Activated naive CD8-positive, alpha-beta T cell treated with anti-CD3 and anti-CD28 coated beads, Interleukin-2, amount 50 U/mL, for 24 hours (primary cell): ENCODE results near the gene GAS2L1.

Source experiments
- ATAC-seq: fragments of 150-1000 bp; cut with Tn5 transposase; one replicate; pipeline ENCODE4 v1.10.0; 2021
- DNase-seq: peaks from one replicate; pipeline ENCODE4 v3.0.0; 2021
- H3K27ac Mint-ChIP-seq: one replicate; pipeline ENCODE4 v1.8.0; 2021; ENCODE audit warnings: mild to moderate bottlenecking, mixed read lengths
- H3K27me3 Mint-ChIP-seq: one replicate; pipeline ENCODE4 v1.8.0; 2021; ENCODE audit warnings: mixed read lengths
- H3K36me3 Mint-ChIP-seq: one replicate; pipeline ENCODE4 v1.8.0; 2021; ENCODE audit warnings: low read depth, mixed read lengths
- H3K4me1 Mint-ChIP-seq: one replicate; pipeline ENCODE4 v1.8.0; 2021; ENCODE audit warnings: mixed read lengths
- H3K4me3 Mint-ChIP-seq: one replicate; pipeline ENCODE4 v1.8.0; 2021; ENCODE audit warnings: mild to moderate bottlenecking, moderate library complexity, mixed read lengths
- H3K9me3 Mint-ChIP-seq: one replicate; pipeline ENCODE4 v1.8.0; 2021; ENCODE audit warnings: mixed read lengths

The GAS2L1 gene

DNA sequence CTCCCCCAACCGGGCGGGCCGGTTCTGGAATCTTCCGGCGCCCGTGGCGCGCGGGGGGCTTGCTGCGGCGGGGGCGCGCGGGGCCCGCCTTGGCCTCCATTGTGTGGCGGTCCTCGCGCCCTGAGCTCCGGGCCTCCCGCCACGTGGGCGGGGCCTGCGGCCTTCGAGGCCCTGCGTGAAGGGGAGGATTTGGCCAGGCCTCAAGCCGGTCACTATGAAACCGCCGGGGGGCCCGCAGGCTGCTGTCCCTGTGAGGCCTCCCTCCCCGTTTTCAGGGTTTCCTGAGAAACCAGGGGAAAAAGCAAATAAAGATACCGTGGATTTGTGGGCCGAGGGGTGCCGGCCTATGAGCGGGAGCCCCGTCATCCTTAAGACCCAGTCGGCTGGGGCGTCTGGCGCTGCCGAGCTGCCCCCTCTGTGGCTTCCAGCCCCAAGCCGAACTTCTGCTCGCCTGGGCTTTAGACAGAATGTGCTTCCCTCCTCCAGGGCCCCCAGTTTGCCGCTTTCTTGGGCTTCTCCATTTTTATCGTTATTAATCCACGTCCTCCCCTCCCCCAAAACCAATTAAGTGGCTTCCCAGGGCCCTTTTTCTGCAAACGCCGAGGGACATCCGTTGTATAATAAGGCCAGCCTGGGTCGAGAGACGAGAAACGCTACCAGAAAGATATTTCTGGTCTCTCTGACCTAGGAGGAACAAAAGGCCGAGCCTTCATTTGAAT lies 37.8 kb upstream of the GAS2L1 start:
- DNase-seq (peak; percentile 38), ATAC-seq (peak; percentile 16)

DNA sequence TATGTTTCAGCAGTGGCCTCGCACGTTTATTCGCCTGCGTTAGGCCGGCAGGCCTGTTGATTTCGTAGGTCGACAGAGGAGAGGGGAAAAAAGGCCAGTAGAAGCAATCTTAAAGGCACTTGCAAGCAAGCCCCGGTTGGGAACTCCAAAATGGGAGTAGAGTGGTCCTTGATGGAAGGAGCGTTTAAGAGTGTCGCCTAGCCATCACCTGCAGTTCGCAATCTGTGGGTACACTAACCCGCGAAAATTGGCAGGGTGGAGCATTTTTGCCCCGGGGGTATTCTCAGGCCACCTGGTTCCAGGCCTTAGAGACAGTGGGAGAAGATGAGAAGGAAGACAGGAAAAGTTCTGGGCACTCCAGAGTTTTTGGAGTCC lies 37.2 kb upstream of the GAS2L1 start:
- H3K27ac Mint-ChIP-seq, result peak overlapping the region; percentile 100
- no peaks in the 10 kb centered on the region for H3K9me3 Mint-ChIP-seq
- H3K4me3 Mint-ChIP-seq, result peak overlapping the region; percentile 100
- H3K4me1 Mint-ChIP-seq, result peaks cover 62% of the 10 kb centered on the region
- peaks cover 68% of the 10 kb centered on the region for H3K36me3 Mint-ChIP-seq
- no peak for DNase-seq
- peaks cover 3% of the 10 kb centered on the region for H3K27me3 Mint-ChIP-seq
- no peak for ATAC-seq

More for the DNA sequence above, 37.8 kb upstream of the GAS2L1 start:
- peaks cover 56% of the 10 kb centered on the region for H3K4me1 Mint-ChIP-seq
- H3K36me3 Mint-ChIP-seq, result peaks cover 64% of the 10 kb centered on the region
- H3K27ac Mint-ChIP-seq, result peak overlapping the region; percentile 100
- H3K27me3 Mint-ChIP-seq, result peaks cover 3% of the 10 kb centered on the region
- H3K4me3 Mint-ChIP-seq, result peak overlapping the region; percentile 100
- H3K9me3 Mint-ChIP-seq, result no peaks in the 10 kb centered on the region

DNA sequence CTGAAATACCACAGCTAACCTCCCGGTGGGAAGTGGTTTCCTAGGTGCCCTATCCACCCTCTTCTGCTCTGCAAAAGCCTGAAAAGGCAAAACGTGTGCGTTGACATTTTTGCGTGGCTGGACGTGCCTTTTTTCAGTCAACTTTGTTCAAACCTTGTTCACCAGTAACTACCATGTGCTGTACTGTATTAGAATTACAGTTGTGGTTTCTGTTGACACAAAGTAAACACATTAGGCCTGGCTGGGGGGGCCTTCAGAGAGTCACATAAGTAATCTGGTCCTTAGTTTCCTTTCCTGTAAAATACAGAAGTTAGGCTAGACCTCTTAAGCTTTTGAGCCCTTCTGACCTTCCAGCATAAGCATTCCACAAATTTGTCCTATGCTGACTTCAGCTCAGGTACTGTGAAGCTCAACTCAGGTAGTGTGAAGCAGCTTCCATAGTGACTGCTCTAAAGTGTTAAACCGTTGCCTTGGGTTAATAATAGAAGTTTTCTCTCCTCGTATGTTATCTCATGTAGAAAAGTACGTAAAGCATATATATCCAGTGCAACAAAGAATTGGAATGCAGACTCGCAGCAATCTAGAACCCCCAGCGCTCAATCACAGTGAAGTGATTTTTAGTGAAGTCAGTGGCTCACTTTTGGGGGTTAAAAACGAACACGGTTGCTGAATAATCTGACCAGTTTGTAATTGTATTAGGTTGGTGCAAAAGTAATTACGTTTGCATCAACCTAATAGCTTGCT lies 36.5 kb upstream of the GAS2L1 start:
- H3K4me1 Mint-ChIP-seq, result peaks cover 68% of the 10 kb centered on the region
- peak; percentile 13 for DNase-seq

DNA sequence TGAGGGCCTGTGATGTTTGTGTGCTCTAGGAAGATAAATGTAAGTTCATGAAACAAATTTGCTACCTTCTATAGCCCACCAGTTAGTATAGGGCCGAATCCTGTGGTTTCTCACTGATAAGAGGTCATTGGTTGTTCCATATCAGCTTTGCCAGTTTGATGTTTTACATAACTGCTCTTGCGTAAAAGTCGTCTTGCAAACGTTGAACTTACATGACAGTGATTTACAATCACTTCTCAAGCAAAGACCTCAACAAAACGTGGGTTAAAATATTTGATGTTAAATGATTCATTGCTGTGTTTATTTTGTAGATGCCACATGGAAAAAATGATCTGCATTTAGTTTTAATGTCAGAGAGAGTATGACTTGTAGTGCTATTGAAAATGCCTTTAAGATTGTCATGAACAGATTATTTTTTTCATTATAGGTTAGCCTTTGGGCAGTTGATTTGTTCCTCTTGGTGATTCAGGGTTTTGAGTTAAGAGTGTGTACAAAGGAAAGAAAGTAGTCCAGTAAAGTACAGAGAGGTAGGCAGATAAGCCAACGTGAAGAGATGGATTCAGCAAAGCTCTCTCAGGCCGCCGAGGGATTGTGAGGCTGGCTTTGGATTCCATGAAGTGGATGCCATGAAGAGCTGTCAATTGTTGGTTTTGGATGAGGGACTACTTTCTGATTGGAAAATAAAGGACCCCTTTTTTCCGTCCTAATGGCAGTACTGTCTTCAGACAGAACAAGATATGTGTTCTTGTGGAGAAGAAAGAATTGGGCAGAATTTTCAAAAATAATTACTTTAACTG lies 35.8 kb upstream of the GAS2L1 start:
- DNase-seq (no peak), ATAC-seq (peak; percentile 22)
- Mint-ChIP-seq H3K36me3 (peaks cover 81% of the 10 kb centered on the region), H3K4me3 (peak overlapping the region; percentile 100), H3K4me1 (peaks cover 75% of the 10 kb centered on the region), H3K9me3 (no peaks in the 10 kb centered on the region), H3K27ac (peak overlapping the region; percentile 100), H3K27me3 (peaks cover 3% of the 10 kb centered on the region)

More for the DNA sequence above, 36.5 kb upstream of the GAS2L1 start:
- peaks cover 75% of the 10 kb centered on the region for H3K36me3 Mint-ChIP-seq
- peak overlapping the region; percentile 100 for H3K27ac Mint-ChIP-seq
- H3K27me3 Mint-ChIP-seq, result peaks cover 3% of the 10 kb centered on the region
- H3K4me3 Mint-ChIP-seq, result peak overlapping the region; percentile 100
- no peaks in the 10 kb centered on the region for H3K9me3 Mint-ChIP-seq
- no peak for ATAC-seq

DNA sequence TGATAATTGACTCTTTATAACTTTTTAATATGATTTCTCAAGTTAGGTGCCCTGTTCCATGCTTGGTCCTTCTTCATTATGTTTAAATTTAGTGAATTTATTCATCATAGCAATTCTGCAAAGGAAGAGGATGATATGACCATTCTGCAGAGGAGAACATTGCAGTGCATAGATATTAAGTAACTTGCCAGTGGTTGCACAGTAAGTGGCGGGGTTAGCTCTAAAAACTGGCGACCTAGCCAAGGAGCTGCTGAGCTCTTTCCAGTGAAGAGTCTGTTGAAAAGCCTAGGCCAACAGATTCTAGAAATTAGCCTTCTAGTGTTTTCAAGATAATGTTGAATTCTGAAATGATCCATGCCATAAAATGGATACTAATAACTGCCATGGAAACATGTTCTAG lies 33.8 kb upstream of the GAS2L1 start:
- DNase-seq, result no peak
- Mint-ChIP-seq H3K27ac (peak overlapping the region; percentile 79), H3K36me3 (peaks cover 88% of the 10 kb centered on the region), H3K9me3 (no peaks in the 10 kb centered on the region), H3K4me1 (peaks cover 82% of the 10 kb centered on the region), H3K27me3 (peaks cover 3% of the 10 kb centered on the region), H3K4me3 (peak overlapping the region; percentile 38)
- no peak for ATAC-seq

DNA sequence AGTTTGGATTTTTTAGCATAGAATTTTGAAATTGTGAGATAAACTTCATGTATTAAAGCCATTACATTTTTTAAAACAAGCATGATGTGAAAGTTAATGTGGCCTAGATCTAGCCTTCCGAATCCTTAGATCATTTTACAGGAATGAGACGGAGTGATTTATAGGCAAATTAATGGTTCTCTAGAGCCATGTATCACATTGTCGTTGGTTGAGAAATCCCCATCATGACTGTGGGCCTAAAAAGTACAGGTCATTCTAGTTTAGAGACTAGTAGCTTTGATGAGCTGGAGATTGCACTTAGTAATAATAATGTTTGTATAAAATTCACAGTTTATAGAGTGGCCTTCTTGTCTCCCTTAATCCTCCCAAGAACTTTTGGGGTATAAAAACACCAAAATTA lies 31.3 kb upstream of the GAS2L1 start:
- no peaks in the 10 kb centered on the region for H3K9me3 Mint-ChIP-seq
- H3K36me3 Mint-ChIP-seq, result peaks cover 91% of the 10 kb centered on the region
- peak overlapping the region; percentile 49 for H3K27ac Mint-ChIP-seq
- peaks cover 75% of the 10 kb centered on the region for H3K4me1 Mint-ChIP-seq
- DNase-seq (no peak), ATAC-seq (no peak)
- no peak overlapping the region for H3K4me3 Mint-ChIP-seq
- H3K27me3 Mint-ChIP-seq, result no peaks in the 10 kb centered on the region

DNA sequence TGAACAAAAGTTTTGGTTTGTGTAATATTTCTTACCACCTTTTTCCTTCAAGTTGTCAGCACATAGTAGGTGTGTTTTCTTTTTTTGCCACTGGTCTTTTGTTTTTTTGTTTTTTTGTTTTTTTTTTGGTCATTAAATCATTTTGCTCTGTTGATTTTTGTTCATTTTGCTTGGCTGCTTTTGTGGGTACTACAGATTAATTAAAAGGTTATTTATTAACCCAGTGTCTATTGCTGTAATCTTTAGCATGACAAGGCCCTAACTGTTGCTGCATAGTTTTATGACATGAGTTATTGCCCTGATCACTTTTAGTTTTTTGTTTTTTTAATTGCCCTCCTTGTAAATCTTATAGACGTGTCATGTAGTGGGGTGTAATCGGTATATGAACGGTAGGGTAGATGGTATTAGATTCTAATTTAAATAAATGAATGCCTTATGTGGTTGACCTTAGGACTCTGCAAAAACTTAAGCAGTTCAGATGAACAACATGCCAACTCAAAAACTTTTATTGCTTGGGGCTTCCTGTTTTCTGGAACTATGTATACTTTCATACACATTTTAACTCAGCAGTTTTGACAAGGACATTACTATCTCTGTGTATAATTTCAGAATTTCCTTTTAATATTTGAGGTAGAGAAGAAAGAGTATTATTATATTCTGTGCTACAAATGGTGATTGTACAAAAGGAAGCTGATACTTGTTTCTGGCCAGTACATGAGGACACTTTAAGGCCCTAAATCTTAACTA lies 30.5 kb upstream of the GAS2L1 start:
- no peak for DNase-seq
- peak overlapping the region; percentile 16 for H3K27ac Mint-ChIP-seq
- peaks cover 90% of the 10 kb centered on the region for H3K36me3 Mint-ChIP-seq

DNA sequence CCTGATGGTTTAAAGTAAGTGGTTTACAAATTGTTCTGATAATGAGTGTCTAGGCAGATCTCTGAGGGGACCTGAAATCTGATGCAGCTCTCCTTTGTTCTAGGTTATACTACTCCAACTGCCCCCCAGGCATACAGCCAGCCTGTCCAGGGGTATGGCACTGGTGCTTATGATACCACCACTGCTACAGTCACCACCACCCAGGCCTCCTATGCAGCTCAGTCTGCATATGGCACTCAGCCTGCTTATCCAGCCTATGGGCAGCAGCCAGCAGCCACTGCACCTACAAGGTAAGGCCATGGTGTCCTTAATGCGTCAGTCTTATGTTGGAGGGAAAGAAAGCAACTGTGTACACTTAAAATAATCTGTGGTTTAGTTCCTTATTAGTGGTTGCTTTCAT lies 28.5 kb upstream of the GAS2L1 start:
- no peak for ATAC-seq
- Mint-ChIP-seq H3K9me3 (no peaks in the 10 kb centered on the region), H3K36me3 (peaks cover 87% of the 10 kb centered on the region), H3K4me3 (no peak overlapping the region), H3K27me3 (no peaks in the 10 kb centered on the region), H3K27ac (no peak overlapping the region), H3K4me1 (peaks cover 48% of the 10 kb centered on the region)
- no peak for DNase-seq

More for the DNA sequence above, 30.5 kb upstream of the GAS2L1 start:
- peaks cover 67% of the 10 kb centered on the region for H3K4me1 Mint-ChIP-seq
- no peaks in the 10 kb centered on the region for H3K9me3 Mint-ChIP-seq
- no peak overlapping the region for H3K4me3 Mint-ChIP-seq
- H3K27me3 Mint-ChIP-seq, result no peaks in the 10 kb centered on the region
- no peak for ATAC-seq

DNA sequence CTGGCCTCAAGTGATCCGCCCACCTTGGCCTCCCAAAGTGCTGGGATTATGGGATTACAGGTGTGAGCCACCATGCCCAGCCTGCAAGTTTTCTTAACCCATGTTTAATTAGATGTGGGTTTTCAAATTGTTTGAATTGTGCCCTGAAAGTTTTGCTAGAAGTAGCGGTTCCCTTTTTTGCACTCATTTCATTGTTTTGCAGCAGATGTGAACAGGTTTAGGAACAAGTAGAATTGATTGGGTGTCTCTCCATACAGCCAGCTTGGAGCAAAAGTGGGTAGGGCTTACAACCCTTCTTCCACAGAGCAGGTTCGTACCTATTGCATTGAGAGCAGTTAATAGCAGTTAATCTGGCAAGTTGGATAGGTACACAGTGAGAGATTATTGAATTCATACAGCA lies 22.3 kb upstream of the GAS2L1 start:
- no peaks in the 10 kb centered on the region for H3K9me3 Mint-ChIP-seq
- no peak overlapping the region for H3K4me3 Mint-ChIP-seq
- ATAC-seq (no peak), DNase-seq (no peak)
- H3K4me1 Mint-ChIP-seq, result peaks cover 4% of the 10 kb centered on the region
- peaks cover 81% of the 10 kb centered on the region for H3K36me3 Mint-ChIP-seq
- no peak overlapping the region for H3K27ac Mint-ChIP-seq
- H3K27me3 Mint-ChIP-seq, result no peaks in the 10 kb centered on the region

DNA sequence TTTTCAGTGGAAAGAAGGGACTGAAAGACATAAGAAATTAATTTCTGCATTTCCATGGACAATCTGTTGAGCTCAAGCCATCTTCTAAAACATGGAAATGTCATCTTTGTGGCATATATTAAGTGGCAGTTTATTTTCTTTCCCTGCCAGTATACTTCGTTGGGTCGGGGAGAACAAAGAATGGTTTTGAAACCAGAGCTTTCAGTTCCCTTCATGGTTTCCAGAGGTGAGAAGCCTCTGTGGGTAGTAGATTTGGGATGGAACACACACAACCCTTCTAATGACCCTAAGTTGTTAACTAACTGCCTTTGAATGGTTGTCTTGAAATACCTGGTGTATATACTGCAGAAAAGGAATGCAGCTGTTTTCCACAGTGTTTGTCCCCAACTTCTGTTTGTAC lies 17.6 kb upstream of the GAS2L1 start:
- ATAC-seq (no peak), DNase-seq (no peak)
- no peaks in the 10 kb centered on the region for H3K27me3 Mint-ChIP-seq
- no peak overlapping the region for H3K27ac Mint-ChIP-seq
- H3K4me1 Mint-ChIP-seq, result peaks cover 4% of the 10 kb centered on the region
- no peak overlapping the region for H3K4me3 Mint-ChIP-seq
- H3K9me3 Mint-ChIP-seq, result no peaks in the 10 kb centered on the region
- peaks cover 83% of the 10 kb centered on the region for H3K36me3 Mint-ChIP-seq

DNA sequence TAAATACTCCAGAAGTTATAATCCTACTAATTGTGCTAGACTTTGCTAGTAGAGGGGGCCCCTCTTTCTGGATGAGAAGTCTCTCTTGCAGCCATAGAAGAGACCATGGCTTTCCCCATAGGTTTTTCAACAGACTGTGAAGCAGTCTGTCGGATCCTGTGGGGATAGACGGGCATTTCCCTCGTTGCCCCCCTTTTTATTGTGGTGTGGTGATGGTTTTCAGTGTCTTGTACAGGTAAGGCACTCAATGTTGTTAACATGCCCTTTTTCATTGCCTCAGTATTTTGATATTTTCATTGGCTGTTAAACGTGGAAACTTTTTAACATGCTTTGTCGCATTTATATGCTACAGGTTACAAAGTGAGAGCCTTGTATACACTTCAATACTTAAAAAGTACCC lies 16.4 kb upstream of the GAS2L1 start:
- H3K27ac Mint-ChIP-seq, result no peak overlapping the region
- DNase-seq (no peak), ATAC-seq (no peak)
- H3K27me3 Mint-ChIP-seq, result no peaks in the 10 kb centered on the region
- H3K4me1 Mint-ChIP-seq, result peaks cover 4% of the 10 kb centered on the region
- H3K4me3 Mint-ChIP-seq, result no peak overlapping the region
- H3K9me3 Mint-ChIP-seq, result no peaks in the 10 kb centered on the region
- H3K36me3 Mint-ChIP-seq, result peaks cover 85% of the 10 kb centered on the region

DNA sequence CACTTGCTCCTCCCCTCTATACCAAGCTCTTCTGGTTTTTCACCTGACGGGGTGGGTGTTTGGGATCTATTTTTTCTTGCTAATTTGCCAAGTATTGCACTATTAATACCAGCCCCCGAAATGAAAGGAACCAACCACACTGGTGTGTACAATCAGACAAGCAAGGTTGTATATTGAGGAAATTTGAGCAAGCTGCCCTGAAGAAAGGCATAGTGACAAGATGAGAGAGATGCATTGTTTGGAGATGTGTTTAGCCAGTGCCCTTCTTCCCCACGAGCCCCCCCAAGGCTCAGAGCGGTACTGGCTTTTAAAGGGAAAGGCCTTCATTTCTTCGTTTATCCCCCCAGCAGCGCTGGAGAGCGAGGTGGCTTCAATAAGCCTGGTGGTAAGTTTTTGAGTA lies 15.2 kb upstream of the GAS2L1 start:
- Mint-ChIP-seq H3K9me3 (no peaks in the 10 kb centered on the region), H3K27me3 (no peaks in the 10 kb centered on the region), H3K36me3 (peaks cover 85% of the 10 kb centered on the region), H3K4me3 (no peak overlapping the region), H3K27ac (no peak overlapping the region), H3K4me1 (peaks cover 4% of the 10 kb centered on the region)
- no peak for ATAC-seq
- DNase-seq, result no peak

DNA sequence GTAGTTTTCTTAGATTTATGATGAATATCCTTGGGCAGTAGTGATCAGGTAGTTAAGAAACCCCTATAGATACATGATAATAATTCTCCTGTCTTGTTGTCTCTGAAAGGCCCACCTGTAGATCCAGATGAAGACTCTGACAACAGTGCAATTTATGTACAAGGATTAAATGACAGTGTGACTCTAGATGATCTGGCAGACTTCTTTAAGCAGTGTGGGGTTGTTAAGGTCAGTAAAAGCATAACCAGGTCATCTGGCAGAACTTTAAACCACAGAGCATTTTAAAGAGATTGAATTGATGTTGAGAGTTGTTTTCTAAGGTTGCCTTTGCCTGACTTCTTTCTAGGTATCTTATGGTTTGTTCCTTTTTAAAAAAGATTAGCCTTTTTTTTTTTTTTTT lies 14.1 kb upstream of the GAS2L1 start:
- H3K27ac Mint-ChIP-seq, result peak overlapping the region; percentile 18

DNA sequence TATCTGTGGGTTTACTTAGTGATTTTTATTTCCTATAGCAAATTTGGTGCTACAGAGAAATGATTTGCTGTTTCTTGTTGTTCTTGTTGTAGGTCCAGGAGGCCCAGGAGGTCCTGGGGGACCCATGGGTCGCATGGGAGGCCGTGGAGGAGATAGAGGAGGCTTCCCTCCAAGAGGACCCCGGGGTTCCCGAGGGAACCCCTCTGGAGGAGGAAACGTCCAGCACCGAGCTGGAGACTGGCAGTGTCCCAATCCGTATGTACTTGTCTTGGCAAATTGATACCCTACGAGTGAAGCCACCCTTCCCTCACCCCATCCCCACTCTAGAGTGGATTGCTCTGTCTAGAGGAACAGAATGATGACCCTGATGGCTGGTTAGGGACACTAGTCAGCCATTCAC lies 7.8 kb upstream of the GAS2L1 start:
- Mint-ChIP-seq H3K36me3 (peaks cover 66% of the 10 kb centered on the region), H3K27ac (no peak overlapping the region), H3K9me3 (no peaks in the 10 kb centered on the region), H3K4me1 (no peaks in the 10 kb centered on the region), H3K4me3 (no peak overlapping the region), H3K27me3 (no peaks in the 10 kb centered on the region)
- no peak for DNase-seq
- ATAC-seq, result no peak

More for the DNA sequence above, 14.1 kb upstream of the GAS2L1 start:
- Mint-ChIP-seq H3K4me1 (peaks cover under 1% of the 10 kb centered on the region), H3K36me3 (peaks cover 85% of the 10 kb centered on the region), H3K9me3 (no peaks in the 10 kb centered on the region), H3K4me3 (no peak overlapping the region), H3K27me3 (no peaks in the 10 kb centered on the region)
- no peak for ATAC-seq
- DNase-seq, result no peak
